Measurements from ENCODE around the gene HEXIM1.

Gene HEXIM1

GRCh38 chr17:45172232-45172540 lies 23.9 kb downstream of the HEXIM1 start:
- TF ChIP-seq, protein P1, sequence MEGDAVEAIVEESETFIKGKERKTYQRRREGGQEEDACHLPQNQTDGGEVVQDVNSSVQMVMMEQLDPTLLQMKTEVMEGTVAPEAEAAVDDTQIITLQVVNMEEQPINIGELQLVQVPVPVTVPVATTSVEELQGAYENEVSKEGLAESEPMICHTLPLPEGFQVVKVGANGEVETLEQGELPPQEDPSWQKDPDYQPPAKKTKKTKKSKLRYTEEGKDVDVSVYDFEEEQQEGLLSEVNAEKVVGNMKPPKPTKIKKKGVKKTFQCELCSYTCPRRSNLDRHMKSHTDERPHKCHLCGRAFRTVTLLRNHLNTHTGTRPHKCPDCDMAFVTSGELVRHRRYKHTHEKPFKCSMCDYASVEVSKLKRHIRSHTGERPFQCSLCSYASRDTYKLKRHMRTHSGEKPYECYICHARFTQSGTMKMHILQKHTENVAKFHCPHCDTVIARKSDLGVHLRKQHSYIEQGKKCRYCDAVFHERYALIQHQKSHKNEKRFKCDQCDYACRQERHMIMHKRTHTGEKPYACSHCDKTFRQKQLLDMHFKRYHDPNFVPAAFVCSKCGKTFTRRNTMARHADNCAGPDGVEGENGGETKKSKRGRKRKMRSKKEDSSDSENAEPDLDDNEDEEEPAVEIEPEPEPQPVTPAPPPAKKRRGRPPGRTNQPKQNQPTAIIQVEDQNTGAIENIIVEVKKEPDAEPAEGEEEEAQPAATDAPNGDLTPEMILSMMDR (IDR thresholded peaks at IDR 0.05; ENCODE audit: insufficient read depth, low read depth, low read length, missing control alignments) = no peak
- no peak for DNase-seq (ENCODE audit: low read depth)
- H3K4me3 ChIP-seq (ENCODE audit: low read depth, low read length) = no peak overlapping the region

- DNase-seq (ENCODE audit: low read depth) = peak; percentile 57
- peak overlapping the region; percentile 5 for H3K4me3 ChIP-seq (ENCODE audit: low read depth, low read length)
- TF ChIP-seq, protein P1 (IDR thresholded peaks at IDR 0.05; ENCODE audit: insufficient read depth, low read depth, low read length, missing control alignments) = no peak
These were observed 24.4 kb downstream of the HEXIM1 start for GRCh38 chr17:45172541-45173286.

GRCh38 chr17:45175759-45176115 lies 27.5 kb downstream of the HEXIM1 start:
- H3K4me3 ChIP-seq (ENCODE audit: low read depth, low read length) = no peak overlapping the region
- TF ChIP-seq, protein P1 (IDR thresholded peaks at IDR 0.05; ENCODE audit: insufficient read depth, low read depth, low read length, missing control alignments) = no peak
- DNase-seq (ENCODE audit: low read depth) = no peak

GRCh38 chr17:45177563-45177962 lies 29.3 kb downstream of the HEXIM1 start:
- DNase-seq (ENCODE audit: low read depth) = no peak
- no peak overlapping the region for H3K4me3 ChIP-seq (ENCODE audit: low read depth, low read length)
- TF ChIP-seq, protein P1 (IDR thresholded peaks at IDR 0.05; ENCODE audit: insufficient read depth, low read depth, low read length, missing control alignments) = no peak

- H3K4me3 ChIP-seq (ENCODE audit: low read depth, low read length) = no peak overlapping the region
- TF ChIP-seq, protein P1 (IDR thresholded peaks at IDR 0.05; ENCODE audit: insufficient read depth, low read depth, low read length, missing control alignments) = no peak
- no peak for DNase-seq (ENCODE audit: low read depth)
These were observed 35.9 kb downstream of the HEXIM1 start for GRCh38 chr17:45184144-45184543.

DNA sequence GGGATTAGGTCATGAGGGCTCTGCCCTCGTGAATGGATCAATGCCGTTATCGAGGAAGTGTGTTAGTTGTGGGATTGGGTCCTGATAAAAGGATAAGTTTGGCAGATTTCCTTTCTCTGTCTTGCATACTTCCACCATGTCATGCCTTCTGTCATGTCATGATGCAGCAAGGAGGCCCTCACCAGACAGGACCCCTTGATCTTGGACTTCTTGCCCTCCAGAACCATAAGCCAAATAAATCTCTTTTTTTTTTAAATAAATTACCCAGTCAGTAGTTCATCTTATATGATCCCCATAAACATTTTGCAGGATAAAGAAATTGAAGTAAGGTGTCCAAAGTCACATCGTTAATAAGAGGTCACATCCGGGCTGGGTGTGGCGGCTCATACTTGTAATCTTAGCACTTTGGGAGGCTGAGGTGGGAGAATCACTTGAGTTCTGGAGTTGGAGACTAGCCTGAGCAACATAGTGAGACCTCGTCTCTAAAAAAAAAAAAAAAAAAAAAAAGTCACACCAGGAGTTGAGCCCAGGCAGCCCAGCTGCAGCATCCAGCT lies 38.6 kb downstream of the HEXIM1 start:
- H3K4me3 ChIP-seq (ENCODE audit: low read depth, low read length) = no peak overlapping the region
- no peak for DNase-seq (ENCODE audit: low read depth)
- TF ChIP-seq, protein P1 (IDR thresholded peaks at IDR 0.05; ENCODE audit: insufficient read depth, low read depth, low read length, missing control alignments) = no peak

DNA sequence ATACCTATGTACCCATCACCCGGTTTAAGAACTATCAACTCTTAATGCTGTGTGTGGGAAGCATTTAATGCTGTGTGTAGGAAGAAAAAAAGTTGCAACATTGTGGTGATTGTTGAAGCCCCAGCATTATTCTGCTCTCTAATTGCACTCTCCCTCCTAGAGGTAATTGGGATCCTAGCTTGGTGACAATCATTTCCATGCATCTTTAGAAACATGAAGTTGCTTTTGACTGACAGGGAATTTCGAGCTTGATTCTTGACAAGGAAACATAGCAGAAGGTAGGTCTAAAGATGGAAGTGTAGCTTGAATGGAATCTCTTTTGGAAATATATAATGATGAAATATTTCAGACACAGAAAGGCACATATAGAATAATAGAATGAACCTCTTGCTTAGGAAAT lies 40.7 kb downstream of the HEXIM1 start:
- DNase-seq (ENCODE audit: low read depth) = no peak

More for the DNA sequence above, 40.7 kb downstream of the HEXIM1 start:
- TF ChIP-seq, protein P1 (IDR thresholded peaks at IDR 0.05; ENCODE audit: insufficient read depth, low read depth, low read length, missing control alignments) = no peak
- H3K4me3 ChIP-seq (ENCODE audit: low read depth, low read length) = no peak overlapping the region

Measured in GM12865 (cell line).